Measurements from ENCODE around the gene PTCRA. TPM values are rescaled to one million over a fixed set of nuclear protein-coding genes. Genes with fewer than 3 reads are reported as not detected.
A peak's percentile ranks its signal among the peaks of the same experiment; 100 is the strongest.

The PTCRA gene
- polyA plus RNA-seq, 2 of the 4 experiments (the other 2 are of a cell fraction): not detected

DNA sequence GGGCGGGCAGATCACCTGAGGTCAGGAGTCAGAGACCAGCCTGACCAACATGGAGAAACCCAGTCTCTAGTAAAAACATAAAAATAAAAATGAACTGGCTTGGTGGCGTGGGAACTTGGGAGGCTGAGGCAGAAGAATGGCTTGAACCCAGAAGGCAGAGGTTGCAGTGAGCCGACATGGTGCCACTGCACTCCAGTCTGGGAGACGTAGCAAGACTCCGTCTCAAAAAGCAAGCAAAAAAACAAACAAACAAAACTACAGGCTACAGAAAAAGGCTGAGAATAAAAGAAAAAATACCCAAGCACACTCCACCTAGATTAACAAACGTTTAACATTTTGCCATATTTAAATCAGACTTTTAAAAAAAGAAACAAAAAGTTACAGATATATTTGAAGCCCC lies 5.9 kb downstream of the PTCRA start:
- H3K27ac ChIP-seq: no peak overlapping the region
- ChIA-PET POLR2A (no interaction called here), CTCF (no interaction called here)
- no peak for FAIRE-seq
- H3K4me1 ChIP-seq: peaks cover 3% of the 10 kb centered on the region; the same call in 1 of the 3 replicates
- H3K4me2 ChIP-seq: no peak overlapping the region
- H3K9me3 ChIP-seq: no peaks in the 10 kb centered on the region
- no peak for DNase-seq (ENCODE audit: low read depth in 1 of 2, low spot score in 1 of 2)
- no peak for TF ChIP-seq CEBPB (IDR thresholded peaks at IDR 0.05)
- TF ChIP-seq GATA3 (IDR thresholded peaks at IDR 0.05; ENCODE audit: borderline replicate concordance): no peak
- no peak for TF ChIP-seq ZNF302 (CRISPR knock-in tag; IDR thresholded peaks at IDR 0.05)
- TF ChIP-seq, protein P1, sequence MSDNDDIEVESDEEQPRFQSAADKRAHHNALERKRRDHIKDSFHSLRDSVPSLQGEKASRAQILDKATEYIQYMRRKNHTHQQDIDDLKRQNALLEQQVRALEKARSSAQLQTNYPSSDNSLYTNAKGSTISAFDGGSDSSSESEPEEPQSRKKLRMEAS (IDR thresholded peaks at IDR 0.05): no peak
- TF ChIP-seq HDAC2 (IDR thresholded peaks at IDR 0.05): no peak
- TF ChIP-seq MAFK (IDR thresholded peaks at IDR 0.05; ENCODE audit: partially characterized antibody): no peak
- TF ChIP-seq KDM5A (IDR thresholded peaks at IDR 0.05): no peak
- no peak for TF ChIP-seq JUN (IDR thresholded peaks at IDR 0.05)
- TF ChIP-seq SMC3 (IDR thresholded peaks at IDR 0.05): no peak
- no peak for TF ChIP-seq HEYL (CRISPR knock-in tag; IDR thresholded peaks at IDR 0.05)
- TF ChIP-seq TP53 (CRISPR knock-in tag; IDR thresholded peaks at IDR 0.05): no peak
- no peak for TF ChIP-seq EP300 (IDR thresholded peaks at IDR 0.05)
- no peak for TF ChIP-seq ZFP36 (IDR thresholded peaks at IDR 0.05; ENCODE audit: borderline replicate concordance, partially characterized antibody)
- TF ChIP-seq PHF8 (IDR thresholded peaks at IDR 0.05; ENCODE audit: borderline replicate concordance, low read depth): no peak
- no peak for TF ChIP-seq HOXB13 (CRISPR knock-in tag; IDR thresholded peaks at IDR 0.05; ENCODE audit: low read depth)
- no peak for TF ChIP-seq RCOR1 (IDR thresholded peaks at IDR 0.05; ENCODE audit: low read depth, low read length)
- no peak for TF ChIP-seq ZC3H11A (IDR thresholded peaks at IDR 0.05)
- no peak for TF ChIP-seq NR3C1 (IDR thresholded peaks at IDR 0.05)
- H3K4me3 ChIP-seq: no peak overlapping the region
- no peak for ATAC-seq
- WGBS (ENCODE audit: missing lambda C conversion rate): 56% methylated on average over 6 of the region's 6 CpGs

DNA sequence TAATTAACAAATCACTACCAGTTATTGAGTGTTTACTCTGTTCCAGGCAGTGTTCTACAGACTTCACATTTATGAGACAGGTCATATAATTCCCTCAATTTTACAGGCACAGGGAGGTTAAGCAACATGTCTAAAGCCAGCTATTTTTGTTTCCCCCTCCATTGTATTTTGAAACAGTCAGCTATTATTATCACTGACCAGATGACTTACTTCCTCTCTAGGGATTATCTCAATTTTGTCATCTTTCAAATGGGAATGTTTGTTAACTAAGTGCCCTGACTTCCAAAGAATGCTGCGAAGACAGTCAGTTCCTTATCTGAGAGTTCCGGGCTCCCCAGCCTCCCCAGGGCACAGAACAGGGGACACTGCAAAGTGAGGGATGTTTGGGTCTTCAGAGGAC lies 7.8 kb downstream of the PTCRA start:
- no peak for FAIRE-seq
- Histone ChIP-seq H3K4me2 (no peak overlapping the region), H3K27ac (no peak overlapping the region), H3K4me1 (peaks cover 7% of the 10 kb centered on the region; the same call in 2 of the 3 replicates), H3K4me3 (no peak overlapping the region), H3K9me3 (no peaks in the 10 kb centered on the region)
- TF ChIP-seq NPAS2 (CRISPR knock-in tag; IDR thresholded peaks at IDR 0.05; ENCODE audit: borderline replicate concordance): no peak
- TF ChIP-seq NFE2L2 (conservative IDR thresholded peaks at IDR 0.05; ENCODE audit: low read length): no peak
- no peak for TF ChIP-seq JUN (IDR thresholded peaks at IDR 0.05)
- TF ChIP-seq MAFK (IDR thresholded peaks at IDR 0.05; ENCODE audit: partially characterized antibody): peak; percentile 41
- ChIA-PET POLR2A (no interaction called here), CTCF (interaction anchor here (1.1 kb wide), 1 partner anchor 25 kb away, joined by 4 read pairs; no protein-coding TSS in a partner anchor)
- 76% methylated on average over 2 of the region's 2 CpGs for WGBS (ENCODE audit: missing lambda C conversion rate)
- ATAC-seq: no peak
- DNase-seq (ENCODE audit: low read depth in 1 of 2, low spot score in 1 of 2): no peak

DNA sequence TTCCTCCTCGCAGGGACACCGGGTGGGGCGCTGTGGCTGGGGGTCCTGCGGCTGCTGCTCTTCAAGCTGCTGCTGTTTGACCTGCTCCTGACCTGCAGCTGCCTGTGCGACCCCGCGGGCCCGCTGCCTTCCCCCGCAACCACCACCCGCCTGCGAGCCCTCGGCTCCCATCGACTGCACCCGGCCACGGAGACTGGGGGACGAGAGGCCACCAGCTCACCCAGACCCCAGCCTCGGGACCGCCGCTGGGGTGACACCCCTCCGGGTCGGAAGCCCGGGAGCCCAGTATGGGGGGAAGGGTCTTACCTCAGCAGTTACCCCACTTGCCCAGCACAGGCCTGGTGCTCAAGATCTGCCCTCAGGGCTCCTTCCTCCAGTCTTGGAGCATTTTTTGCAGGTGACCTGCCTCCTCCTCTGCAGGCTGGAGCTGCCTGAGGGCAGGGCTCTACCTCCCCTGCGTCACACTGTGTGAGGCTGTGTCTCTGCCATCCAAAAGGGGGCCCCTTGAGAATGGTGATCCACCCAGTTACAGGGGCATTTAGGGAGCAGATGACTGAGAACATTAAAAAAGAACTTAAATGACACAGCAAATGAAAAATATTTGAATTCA lies 9.5 kb downstream of the PTCRA start:
- ChIA-PET CTCF (interaction anchor here (0.6 to 2.6 kb wide), 2 partner anchors 24 to 313 kb away, joined by 3 to 11 read pairs; no protein-coding TSS in a partner anchor), POLR2A (no interaction called here)
- Histone ChIP-seq H3K27ac (no peak overlapping the region), H3K4me3 (no peak overlapping the region), H3K4me2 (no peak overlapping the region), H3K9me3 (no peaks in the 10 kb centered on the region), H3K4me1 (peaks cover 3% of the 10 kb centered on the region; the same call in 2 of the 3 replicates)
- WGBS (ENCODE audit: missing lambda C conversion rate): 78% methylated on average over 9 of the region's 23 CpGs
- ATAC-seq (no peak), FAIRE-seq (no peak), DNase-seq (ENCODE audit: low read depth in 1 of 2, low spot score in 1 of 2) (no peak)
- no peak for TF ChIP-seq CBX8 (IDR thresholded peaks at IDR 0.05)
- no peak for TF ChIP-seq HES2 (IDR thresholded peaks at IDR 0.05)
- TF ChIP-seq GATA3 (IDR thresholded peaks at IDR 0.05; ENCODE audit: borderline replicate concordance): no peak
- TF ChIP-seq FOXS1 (CRISPR knock-in tag; IDR thresholded peaks at IDR 0.05): no peak
- no peak for TF ChIP-seq HOXB13 (CRISPR knock-in tag; IDR thresholded peaks at IDR 0.05; ENCODE audit: low read depth)
- no peak for TF ChIP-seq ELK1 (IDR thresholded peaks at IDR 0.05; ENCODE audit: low read depth, low read length)
- TF ChIP-seq ZNF302 (CRISPR knock-in tag; IDR thresholded peaks at IDR 0.05): no peak
- TF ChIP-seq TP53 (CRISPR knock-in tag; IDR thresholded peaks at IDR 0.05): no peak
- no peak for TF ChIP-seq RCOR1 (IDR thresholded peaks at IDR 0.05; ENCODE audit: low read depth, low read length)
- TF ChIP-seq HMGXB4 (CRISPR knock-in tag; IDR thresholded peaks at IDR 0.05; ENCODE audit: borderline replicate concordance): no peak
- TF ChIP-seq EHF (CRISPR knock-in tag; IDR thresholded peaks at IDR 0.05): no peak
- TF ChIP-seq POLR2A (IDR thresholded peaks at IDR 0.05; ENCODE audit: low read length): no peak
- no peak for TF ChIP-seq NFE2L2 (conservative IDR thresholded peaks at IDR 0.05; ENCODE audit: low read length)
- no peak for TF ChIP-seq TFCP2L1 (CRISPR knock-in tag; IDR thresholded peaks at IDR 0.05)
- TF ChIP-seq PHF8 (IDR thresholded peaks at IDR 0.05; ENCODE audit: borderline replicate concordance, low read depth): no peak
